BJ (cell line): ENCODE measurements around the gene EVI2A. TPM values are rescaled to one million over a fixed set of nuclear protein-coding genes. Genes with fewer than 3 reads are reported as not detected.

ENCODE experiments used
- CTCF ChIA-PET: fragments of 350-600 bp; formaldehyde crosslinking; extraction: SDS; loops from one replicate; lab custom pipeline; 2021; ENCODE audit warnings: antibody characterized with exemption, inconsistent platforms; lab: Yijun Ruan, JAX
- POLR2A ChIA-PET: fragments of 300-600 bp; sonication (Branson Sonifier 250); formaldehyde crosslinking; extraction: SDS; loops from one replicate; lab custom pipeline; 2021; ENCODE audit warnings: antibody characterized with exemption; lab: Charles Lee
- DNase-seq: peaks from one replicate; pipeline ENCODE4 v3.0.0-alpha.2; 2011; ENCODE audit warnings: low read depth
- H3K27me3 ChIP-seq: 2 replicates; pipeline ENCODE4 v1.6.0; 2011; ENCODE audit warnings: low read length; ENCODE audit not compliant: control insufficient read depth, insufficient read depth
- H3K36me3 ChIP-seq: 2 replicates; pipeline ENCODE4 v1.5.1; 2011; ENCODE audit warnings: low read length; ENCODE audit not compliant: control insufficient read depth, insufficient read depth
- H3K4me3 ChIP-seq: 2 replicates; pipeline ENCODE4 v1.5.1; 2011; ENCODE audit warnings: low read depth, mild to moderate bottlenecking, control low read depth, low read length
- polyA plus RNA-seq: library from polyadenylated mRNA; depleted of rRNA; stranded (reverse); fragments of >200 nt; gene quantifications from 2 replicates; pipeline ENCODE4 v1.2.3, GENCODE V29; 2011
- TF ChIP-seq, protein P1 (sequence below): IDR thresholded peaks from 2 replicates; pipeline ENCODE4 v1.5.1; 2011; ENCODE audit warnings: low read depth, mild to moderate bottlenecking, control low read depth, inconsistent platforms, low read length, moderate library complexity; ENCODE audit not compliant: insufficient read depth

Gene EVI2A
- polyA plus RNA-seq, 1 experiment = 0.21 TPM

DNA sequence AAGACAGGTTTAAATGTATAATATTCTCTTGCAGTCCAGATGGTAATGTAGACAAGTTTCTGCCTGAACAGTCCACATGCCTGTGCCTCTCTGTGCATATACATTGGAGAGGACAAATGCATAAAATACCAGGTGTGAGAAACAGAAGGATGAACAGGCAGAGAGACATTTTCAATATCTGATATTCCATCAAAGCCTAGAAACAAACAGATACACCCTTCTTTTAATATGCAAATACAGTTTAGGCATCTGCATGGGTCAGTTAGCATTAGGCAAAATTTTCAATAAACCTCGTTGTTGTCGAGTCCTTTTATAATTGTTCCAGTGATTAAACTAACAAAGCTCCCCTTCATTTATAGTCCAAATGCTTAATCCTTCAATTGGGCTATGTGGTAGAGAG lies 25.3 kb downstream of the EVI2A start:
- CTCF ChIA-PET = no interaction called here
- TF ChIP-seq, protein P1, sequence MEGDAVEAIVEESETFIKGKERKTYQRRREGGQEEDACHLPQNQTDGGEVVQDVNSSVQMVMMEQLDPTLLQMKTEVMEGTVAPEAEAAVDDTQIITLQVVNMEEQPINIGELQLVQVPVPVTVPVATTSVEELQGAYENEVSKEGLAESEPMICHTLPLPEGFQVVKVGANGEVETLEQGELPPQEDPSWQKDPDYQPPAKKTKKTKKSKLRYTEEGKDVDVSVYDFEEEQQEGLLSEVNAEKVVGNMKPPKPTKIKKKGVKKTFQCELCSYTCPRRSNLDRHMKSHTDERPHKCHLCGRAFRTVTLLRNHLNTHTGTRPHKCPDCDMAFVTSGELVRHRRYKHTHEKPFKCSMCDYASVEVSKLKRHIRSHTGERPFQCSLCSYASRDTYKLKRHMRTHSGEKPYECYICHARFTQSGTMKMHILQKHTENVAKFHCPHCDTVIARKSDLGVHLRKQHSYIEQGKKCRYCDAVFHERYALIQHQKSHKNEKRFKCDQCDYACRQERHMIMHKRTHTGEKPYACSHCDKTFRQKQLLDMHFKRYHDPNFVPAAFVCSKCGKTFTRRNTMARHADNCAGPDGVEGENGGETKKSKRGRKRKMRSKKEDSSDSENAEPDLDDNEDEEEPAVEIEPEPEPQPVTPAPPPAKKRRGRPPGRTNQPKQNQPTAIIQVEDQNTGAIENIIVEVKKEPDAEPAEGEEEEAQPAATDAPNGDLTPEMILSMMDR = no peak
- POLR2A ChIA-PET = no interaction called here
- peaks cover 1% of the 10 kb centered on the region; the same call in 1 of the 2 replicates for H3K36me3 ChIP-seq
- no peak for DNase-seq
- no peaks in the 10 kb centered on the region for H3K27me3 ChIP-seq
- no peak overlapping the region for H3K4me3 ChIP-seq

DNA sequence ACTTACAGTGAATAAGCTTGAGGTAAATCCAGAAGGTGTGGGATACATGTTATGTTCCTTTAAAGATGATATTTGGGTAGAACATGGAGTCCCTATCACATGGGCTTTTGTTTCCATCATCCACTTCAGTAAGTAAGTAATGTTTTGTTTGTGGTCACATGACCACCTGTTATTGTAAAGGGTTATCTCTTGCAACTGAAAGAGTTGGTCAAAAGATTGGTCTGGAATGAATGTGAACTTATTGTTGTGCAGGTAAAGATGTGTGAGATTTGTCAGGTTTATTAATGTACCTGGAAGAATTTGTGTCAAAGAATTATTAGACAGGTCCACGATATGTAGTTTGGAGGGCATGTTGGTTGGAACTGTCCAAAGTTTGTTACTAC lies 25.9 kb downstream of the EVI2A start:
- TF ChIP-seq, protein P1 = no peak
- CTCF ChIA-PET = no interaction called here
- POLR2A ChIA-PET = no interaction called here
- Histone ChIP-seq H3K4me3 (no peak overlapping the region), H3K36me3 (peaks cover 1% of the 10 kb centered on the region; the same call in 1 of the 2 replicates), H3K27me3 (no peaks in the 10 kb centered on the region)
- no peak for DNase-seq

DNA sequence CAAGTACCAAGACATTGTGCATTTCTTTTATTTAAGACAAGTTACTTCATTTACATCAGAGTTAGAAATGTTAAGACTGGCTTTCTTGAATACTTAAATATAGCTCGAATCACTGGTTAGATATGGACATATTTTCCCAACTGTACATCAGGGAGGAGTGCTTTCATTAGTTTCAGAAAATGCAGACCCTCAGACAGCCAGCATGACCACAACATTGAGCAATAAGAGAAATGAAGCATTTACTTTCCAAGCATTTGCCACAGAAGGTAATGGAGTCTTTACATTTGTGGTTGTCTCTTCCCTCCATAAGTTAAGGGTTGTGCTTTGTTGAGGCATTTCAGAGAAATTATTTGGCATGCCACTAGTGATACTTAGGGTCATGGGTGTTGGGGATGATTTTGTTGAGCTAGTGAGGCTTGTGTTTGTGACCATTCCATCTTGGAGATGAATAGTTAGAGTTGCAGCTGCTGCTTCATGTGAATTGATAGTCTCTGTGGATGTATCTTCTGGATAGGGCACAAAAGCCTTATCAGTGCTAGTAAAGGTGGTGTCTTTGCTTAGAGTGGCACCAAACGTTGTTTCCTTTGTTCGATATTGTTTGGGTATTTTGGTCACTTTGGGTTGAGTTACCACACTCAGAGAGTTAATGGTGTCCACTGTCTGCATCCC lies 26.5 kb downstream of the EVI2A start:
- POLR2A ChIA-PET = no interaction called here
- DNase-seq = no peak
- CTCF ChIA-PET = no interaction called here

DNA sequence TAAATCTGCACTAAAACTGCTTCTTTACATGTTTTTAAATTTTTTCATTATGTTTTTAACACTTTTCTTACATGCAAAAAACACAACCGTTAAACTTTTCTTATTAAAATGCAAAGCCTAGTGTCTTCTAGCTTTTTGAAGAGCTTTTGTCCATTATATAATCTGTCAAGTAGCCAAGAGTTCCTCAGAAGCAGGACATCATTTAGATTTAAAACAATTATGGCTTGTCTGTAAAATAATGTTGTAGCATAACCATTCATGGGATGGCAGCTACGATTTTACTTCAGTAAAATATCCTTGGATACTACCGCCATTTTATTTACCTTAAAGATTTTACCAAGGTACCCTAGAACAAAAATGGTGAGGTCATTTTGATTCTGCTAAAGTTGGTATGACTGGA lies 27.2 kb downstream of the EVI2A start:
- ChIA-PET CTCF (no interaction called here), POLR2A (no interaction called here)
- TF ChIP-seq, protein P1 = no peak

More for the DNA sequence above, 26.5 kb downstream of the EVI2A start:
- Histone ChIP-seq H3K27me3 (no peaks in the 10 kb centered on the region), H3K36me3 (peaks cover 1% of the 10 kb centered on the region; the same call in 1 of the 2 replicates), H3K4me3 (no peak overlapping the region)
- TF ChIP-seq, protein P1 = no peak

DNA sequence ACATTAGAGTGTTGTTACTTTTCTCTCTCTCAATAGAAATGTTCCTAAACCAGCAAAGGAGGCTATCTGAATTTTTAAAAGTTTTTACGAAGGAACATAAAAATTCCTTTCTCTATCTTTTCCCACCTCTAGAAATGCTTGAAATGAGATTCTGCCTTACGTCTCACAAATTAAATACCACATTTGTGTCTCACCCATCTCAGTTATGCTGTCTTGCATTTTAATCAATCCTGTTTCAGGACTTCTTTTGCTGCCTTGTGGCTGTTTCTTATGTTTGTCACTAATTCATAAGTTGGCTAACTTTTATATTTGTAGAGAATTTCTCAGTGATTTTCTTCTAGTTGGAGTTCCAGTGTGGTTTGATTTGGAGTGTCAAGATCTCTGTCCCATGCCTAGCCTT lies 27.8 kb downstream of the EVI2A start:
- Histone ChIP-seq H3K4me3 (no peak overlapping the region), H3K36me3 (peaks cover 1% of the 10 kb centered on the region; the same call in 1 of the 2 replicates), H3K27me3 (no peaks in the 10 kb centered on the region)
- ChIA-PET CTCF (interaction anchor here (0.6 kb wide), 1 partner anchor 31 kb away, joined by 3 read pairs; no protein-coding TSS in a partner anchor), POLR2A (no interaction called here)
- peak; percentile 20 for DNase-seq
- TF ChIP-seq, protein P1 = no peak

More for the DNA sequence above, 27.2 kb downstream of the EVI2A start:
- no peak overlapping the region for H3K4me3 ChIP-seq
- peaks cover 1% of the 10 kb centered on the region; the same call in 1 of the 2 replicates for H3K36me3 ChIP-seq
- H3K27me3 ChIP-seq = no peaks in the 10 kb centered on the region
- DNase-seq = no peak
